NB4 (cell line): Measurements from ENCODE around the gene RAB1A.

Source experiments
- TF ChIP-seq, protein P1 (sequence below): IDR thresholded peaks from 2 replicates; pipeline ENCODE4 v1.6.1; 2011; ENCODE audit warnings: low read depth, low read length
- TF ChIP-seq, protein P2 (sequence below): IDR thresholded peaks from one replicate; pipeline ENCODE4 v1.5.1; 2012; ENCODE audit warnings: low read depth, low read length

DNA sequence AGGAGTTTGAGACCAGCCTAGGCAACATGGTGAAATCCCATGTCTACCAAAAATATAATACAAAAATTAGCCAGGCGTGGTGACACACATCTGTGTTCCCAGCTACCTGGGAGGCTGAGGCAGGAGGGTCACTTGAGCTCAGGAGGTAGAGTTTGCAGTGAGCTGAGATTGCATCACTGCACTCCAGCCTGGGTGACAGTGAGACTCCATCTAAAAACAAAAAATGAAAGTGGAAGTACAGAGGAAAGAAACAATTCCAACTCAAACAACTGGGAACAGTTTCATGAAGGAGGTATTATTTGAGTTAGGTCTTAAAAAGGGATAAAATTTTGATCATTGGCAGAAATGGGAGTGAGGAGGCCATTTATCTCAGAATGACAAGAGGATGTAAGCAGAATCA lies 6.3 kb upstream of the RAB1A start:
- TF ChIP-seq, protein P1, sequence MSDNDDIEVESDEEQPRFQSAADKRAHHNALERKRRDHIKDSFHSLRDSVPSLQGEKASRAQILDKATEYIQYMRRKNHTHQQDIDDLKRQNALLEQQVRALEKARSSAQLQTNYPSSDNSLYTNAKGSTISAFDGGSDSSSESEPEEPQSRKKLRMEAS, result no peak
- TF ChIP-seq, protein P2, sequence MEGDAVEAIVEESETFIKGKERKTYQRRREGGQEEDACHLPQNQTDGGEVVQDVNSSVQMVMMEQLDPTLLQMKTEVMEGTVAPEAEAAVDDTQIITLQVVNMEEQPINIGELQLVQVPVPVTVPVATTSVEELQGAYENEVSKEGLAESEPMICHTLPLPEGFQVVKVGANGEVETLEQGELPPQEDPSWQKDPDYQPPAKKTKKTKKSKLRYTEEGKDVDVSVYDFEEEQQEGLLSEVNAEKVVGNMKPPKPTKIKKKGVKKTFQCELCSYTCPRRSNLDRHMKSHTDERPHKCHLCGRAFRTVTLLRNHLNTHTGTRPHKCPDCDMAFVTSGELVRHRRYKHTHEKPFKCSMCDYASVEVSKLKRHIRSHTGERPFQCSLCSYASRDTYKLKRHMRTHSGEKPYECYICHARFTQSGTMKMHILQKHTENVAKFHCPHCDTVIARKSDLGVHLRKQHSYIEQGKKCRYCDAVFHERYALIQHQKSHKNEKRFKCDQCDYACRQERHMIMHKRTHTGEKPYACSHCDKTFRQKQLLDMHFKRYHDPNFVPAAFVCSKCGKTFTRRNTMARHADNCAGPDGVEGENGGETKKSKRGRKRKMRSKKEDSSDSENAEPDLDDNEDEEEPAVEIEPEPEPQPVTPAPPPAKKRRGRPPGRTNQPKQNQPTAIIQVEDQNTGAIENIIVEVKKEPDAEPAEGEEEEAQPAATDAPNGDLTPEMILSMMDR, result no peak
